IPS-18a (cell line): ENCODE data around the gene TSPAN31.
"Not testable (repeated sequence)": the region's sequence is repeated elsewhere in the genome, so short reads cannot be mapped to it uniquely, and the experiment has no call there.

ENCODE experiments used
- H3K27ac ChIP-seq: one replicate; pipeline ENCODE4 v1.5.1; 2013; ENCODE audit warnings: low read length
- H3K27me3 ChIP-seq: one replicate; pipeline ENCODE4 v1.6.1; 2013; ENCODE audit warnings: mild to moderate bottlenecking, low read length; ENCODE audit not compliant: control insufficient read depth, insufficient read depth
- H3K36me3 ChIP-seq: one replicate; pipeline ENCODE4 v1.6.1; 2013; ENCODE audit warnings: low read depth, low read length; ENCODE audit not compliant: control insufficient read depth
- H3K4me1 ChIP-seq: one replicate; pipeline ENCODE4 v1.6.1; 2013; ENCODE audit warnings: low read depth, low read length; ENCODE audit not compliant: control insufficient read depth
- H3K4me3 ChIP-seq: one replicate; pipeline ENCODE4 v1.5.1; 2013; ENCODE audit warnings: low read length
- H3K9ac ChIP-seq: one replicate; pipeline ENCODE4 v1.6.1; 2013; ENCODE audit warnings: mild to moderate bottlenecking, low read length, moderate library complexity
- H3K9me3 ChIP-seq: one replicate; pipeline ENCODE4 v1.6.1; 2013; ENCODE audit warnings: low read depth, low read length; ENCODE audit not compliant: control insufficient read depth

The TSPAN31 gene

GRCh38 chr12:57744777-57745484 lies at the start of gene TSPAN31:
Gene TSPAN31 (plus strand): TSS chr12:57745039. CDS start chr12:57745155, 116 bp downstream.
- peaks cover 32% of the 10 kb centered on the region for H3K36me3 ChIP-seq
- no peaks in the 10 kb centered on the region for H3K9me3 ChIP-seq
- peak within 1 kb of the TSS; percentile 80 for H3K27ac ChIP-seq
- H3K27me3 ChIP-seq = peaks cover 28% of the 10 kb centered on the region
- H3K4me1 ChIP-seq = no peaks in the 10 kb centered on the region
- peak within 1 kb of the TSS; percentile 80 for H3K4me3 ChIP-seq
- peak within 1 kb of the TSS; percentile 73 for H3K9ac ChIP-seq

DNA sequence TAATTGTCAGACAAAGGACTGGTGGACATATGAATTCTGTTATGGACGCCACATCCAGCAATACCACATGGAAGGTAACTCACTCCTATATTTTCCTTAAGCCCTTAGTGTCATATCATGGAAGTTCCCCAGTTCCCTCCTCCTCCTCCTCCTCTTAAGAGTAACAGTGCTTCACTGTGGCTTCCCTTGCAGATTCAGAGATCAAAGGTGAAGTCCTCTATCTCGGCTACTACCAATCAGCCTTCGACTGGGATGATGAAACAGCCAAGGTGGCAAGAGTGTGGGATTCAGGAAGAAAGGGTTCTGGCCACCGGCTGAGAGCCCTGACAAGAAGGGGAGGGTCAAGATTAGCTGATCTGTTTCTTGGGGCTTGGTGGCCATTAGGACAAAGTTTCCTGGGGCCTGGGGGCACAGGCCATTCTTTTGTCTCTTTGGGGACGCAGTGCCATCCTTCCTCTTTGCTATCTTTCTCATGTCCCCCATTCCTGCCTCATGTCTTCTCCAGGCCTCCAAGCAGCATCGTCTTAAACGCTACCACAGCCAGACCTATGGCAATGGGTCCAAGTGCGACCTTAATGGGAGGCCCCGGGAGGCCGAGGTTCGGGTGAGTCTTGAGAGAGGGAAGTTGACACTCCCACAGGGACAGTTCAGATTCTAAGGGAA lies 48.9 kb upstream of the TSPAN31 start:
- Histone ChIP-seq H3K4me1 (peaks cover 3% of the 10 kb centered on the region), H3K27me3 (no peaks in the 10 kb centered on the region), H3K9me3 (no peaks in the 10 kb centered on the region), H3K4me3 (no peak overlapping the region), H3K9ac (no peak overlapping the region), H3K36me3 (peaks cover 5% of the 10 kb centered on the region), H3K27ac (no peak overlapping the region)

GRCh38 chr12:57697076-57697475 lies 47.8 kb upstream of the TSPAN31 start:
- Histone ChIP-seq H3K4me3 (no peak overlapping the region), H3K36me3 (peaks cover 5% of the 10 kb centered on the region), H3K27ac (no peak overlapping the region), H3K9me3 (no peaks in the 10 kb centered on the region), H3K9ac (no peak overlapping the region), H3K4me1 (peaks cover 3% of the 10 kb centered on the region), H3K27me3 (no peaks in the 10 kb centered on the region)

GRCh38 chr12:57698414-57698813 lies 46.4 kb upstream of the TSPAN31 start:
- H3K9ac ChIP-seq = no peak overlapping the region
- H3K27ac ChIP-seq = no peak overlapping the region
- peaks cover 5% of the 10 kb centered on the region for H3K36me3 ChIP-seq
- no peak overlapping the region for H3K4me3 ChIP-seq
- H3K27me3 ChIP-seq = no peaks in the 10 kb centered on the region
- no peaks in the 10 kb centered on the region for H3K9me3 ChIP-seq
- peaks cover 3% of the 10 kb centered on the region for H3K4me1 ChIP-seq

DNA sequence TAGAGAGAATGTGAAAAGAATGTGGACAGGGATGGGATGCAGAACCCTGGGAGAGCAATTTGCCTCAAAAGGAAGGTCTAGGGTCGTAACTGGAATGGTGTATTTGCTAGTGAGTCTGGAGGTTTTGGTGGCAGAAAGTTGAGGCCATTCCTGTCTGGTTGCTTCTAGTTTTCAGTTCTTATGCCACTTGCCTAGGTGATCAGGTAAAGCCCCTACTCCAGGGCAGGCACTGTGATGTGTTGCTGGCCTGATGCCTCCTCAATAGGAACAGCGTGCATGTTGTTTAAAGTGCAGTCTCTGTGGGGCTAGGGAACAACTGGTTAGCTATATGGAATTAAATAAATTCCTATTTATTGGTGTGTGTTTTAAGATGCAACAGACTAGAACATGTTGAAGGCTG lies 44.5 kb upstream of the TSPAN31 start:
- Histone ChIP-seq H3K36me3 (peaks cover 5% of the 10 kb centered on the region), H3K4me3 (no peak overlapping the region), H3K27me3 (no peaks in the 10 kb centered on the region), H3K9me3 (no peaks in the 10 kb centered on the region), H3K27ac (no peak overlapping the region), H3K4me1 (no peaks in the 10 kb centered on the region), H3K9ac (no peak overlapping the region)

- H3K36me3 ChIP-seq = no peaks in the 10 kb centered on the region
- no peaks in the 10 kb centered on the region for H3K27me3 ChIP-seq
- H3K4me1 ChIP-seq = no peaks in the 10 kb centered on the region
- no peak overlapping the region for H3K4me3 ChIP-seq
- H3K9me3 ChIP-seq = no peaks in the 10 kb centered on the region
- H3K9ac ChIP-seq = no peak overlapping the region
- no peak overlapping the region for H3K27ac ChIP-seq
Observed at GRCh38 chr12:57707250-57707649, 37.6 kb upstream of the TSPAN31 start.

- H3K27ac ChIP-seq = no peak overlapping the region
- no peaks in the 10 kb centered on the region for H3K27me3 ChIP-seq
- no peak overlapping the region for H3K9ac ChIP-seq
- no peak overlapping the region for H3K4me3 ChIP-seq
- no peaks in the 10 kb centered on the region for H3K36me3 ChIP-seq
- H3K9me3 ChIP-seq = no peaks in the 10 kb centered on the region
- no peaks in the 10 kb centered on the region for H3K4me1 ChIP-seq
Observed at GRCh38 chr12:57708296-57708695, 36.5 kb upstream of the TSPAN31 start.

GRCh38 chr12:57712701-57713100 lies 32.1 kb upstream of the TSPAN31 start:
- H3K9ac ChIP-seq = no peak overlapping the region
- H3K36me3 ChIP-seq = no peaks in the 10 kb centered on the region
- no peaks in the 10 kb centered on the region for H3K27me3 ChIP-seq
- no peaks in the 10 kb centered on the region for H3K9me3 ChIP-seq
- no peak overlapping the region for H3K4me3 ChIP-seq
- no peaks in the 10 kb centered on the region for H3K4me1 ChIP-seq
- no peak overlapping the region for H3K27ac ChIP-seq

GRCh38 chr12:57713209-57713608 lies 31.6 kb upstream of the TSPAN31 start:
- Histone ChIP-seq H3K36me3 (peaks cover 4% of the 10 kb centered on the region), H3K9me3 (no peaks in the 10 kb centered on the region), H3K9ac (no peak overlapping the region), H3K27ac (no peak overlapping the region), H3K4me3 (no peak overlapping the region), H3K27me3 (no peaks in the 10 kb centered on the region), H3K4me1 (no peaks in the 10 kb centered on the region)

- H3K9me3 ChIP-seq, H3K4me1 ChIP-seq, H3K4me3 ChIP-seq, H3K9ac ChIP-seq, H3K27ac ChIP-seq, H3K27me3 ChIP-seq: not testable (repeated sequence)
- peaks cover 11% of the 10 kb centered on the region for H3K36me3 ChIP-seq
Observed at GRCh38 chr12:57715036-57715748, 29.6 kb upstream of the TSPAN31 start.

GRCh38 chr12:57715786-57716185 lies 29.1 kb upstream of the TSPAN31 start:
- Histone ChIP-seq H3K27ac (no peak overlapping the region), H3K9ac (no peak overlapping the region), H3K4me3 (no peak overlapping the region), H3K36me3 (peaks cover 11% of the 10 kb centered on the region), H3K27me3 (no peaks in the 10 kb centered on the region), H3K4me1 (no peaks in the 10 kb centered on the region), H3K9me3 (no peaks in the 10 kb centered on the region)
